ENCODE measurements around the gene SYTL3.

DNA sequence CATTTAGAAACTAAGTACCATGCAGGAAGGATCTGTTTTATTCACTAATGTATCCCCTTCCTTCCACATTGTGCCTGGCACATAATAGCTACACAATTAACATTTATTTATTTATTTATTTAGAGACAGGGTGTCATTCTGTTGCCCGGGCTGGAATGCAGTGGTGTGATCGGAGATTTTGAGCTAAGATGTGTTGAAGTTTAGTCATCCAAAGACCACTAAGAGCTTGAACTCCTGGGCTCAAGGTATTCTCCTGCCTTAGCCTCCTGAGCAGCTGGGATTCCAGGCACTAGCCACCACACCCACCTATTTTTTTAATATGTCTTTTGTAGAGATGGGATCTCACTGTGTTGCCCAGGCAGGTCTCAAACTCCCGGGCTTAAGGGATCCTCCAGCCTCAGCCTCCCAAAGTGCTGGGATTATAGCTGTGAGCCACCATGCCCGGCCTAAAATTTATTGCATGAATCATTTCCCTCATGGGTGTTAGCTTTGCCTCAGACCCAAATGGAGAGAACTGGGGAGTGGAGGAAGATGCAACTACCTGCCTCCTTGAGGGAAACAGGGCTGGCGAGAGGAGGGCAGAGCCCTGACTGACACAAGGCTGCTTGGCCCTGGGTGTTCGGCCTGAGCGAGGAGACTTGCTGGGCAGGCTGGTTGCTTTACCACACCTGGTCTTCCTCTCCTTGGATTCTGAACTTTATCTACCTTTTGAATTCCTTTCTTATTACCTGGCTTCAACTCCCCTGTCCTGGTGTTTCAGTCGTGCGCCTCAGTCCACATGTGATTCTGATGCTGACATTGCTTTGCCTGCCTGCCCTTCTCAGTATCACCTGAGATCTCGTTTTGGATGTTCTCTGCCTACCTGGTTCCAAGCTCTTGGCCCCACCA lies 3.6 kb upstream of the SYTL3 start:
- no peak for TF ChIP-seq EZH2phosphoT487 (IDR thresholded peaks at IDR 0.05; ENCODE audit: borderline replicate concordance, low read length)
- TF ChIP-seq, protein P1, sequence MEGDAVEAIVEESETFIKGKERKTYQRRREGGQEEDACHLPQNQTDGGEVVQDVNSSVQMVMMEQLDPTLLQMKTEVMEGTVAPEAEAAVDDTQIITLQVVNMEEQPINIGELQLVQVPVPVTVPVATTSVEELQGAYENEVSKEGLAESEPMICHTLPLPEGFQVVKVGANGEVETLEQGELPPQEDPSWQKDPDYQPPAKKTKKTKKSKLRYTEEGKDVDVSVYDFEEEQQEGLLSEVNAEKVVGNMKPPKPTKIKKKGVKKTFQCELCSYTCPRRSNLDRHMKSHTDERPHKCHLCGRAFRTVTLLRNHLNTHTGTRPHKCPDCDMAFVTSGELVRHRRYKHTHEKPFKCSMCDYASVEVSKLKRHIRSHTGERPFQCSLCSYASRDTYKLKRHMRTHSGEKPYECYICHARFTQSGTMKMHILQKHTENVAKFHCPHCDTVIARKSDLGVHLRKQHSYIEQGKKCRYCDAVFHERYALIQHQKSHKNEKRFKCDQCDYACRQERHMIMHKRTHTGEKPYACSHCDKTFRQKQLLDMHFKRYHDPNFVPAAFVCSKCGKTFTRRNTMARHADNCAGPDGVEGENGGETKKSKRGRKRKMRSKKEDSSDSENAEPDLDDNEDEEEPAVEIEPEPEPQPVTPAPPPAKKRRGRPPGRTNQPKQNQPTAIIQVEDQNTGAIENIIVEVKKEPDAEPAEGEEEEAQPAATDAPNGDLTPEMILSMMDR (conservative IDR thresholded peaks at IDR 0.05; ENCODE audit: low read depth, low read length) = no peak

Data from PC-3 (cell line).